ENCODE results near the gene CD38.
"Not testable (repeated sequence)": the region's sequence is repeated elsewhere in the genome, so short reads cannot be mapped to it uniquely, and the experiment has no call there.

Gene CD38

DNA sequence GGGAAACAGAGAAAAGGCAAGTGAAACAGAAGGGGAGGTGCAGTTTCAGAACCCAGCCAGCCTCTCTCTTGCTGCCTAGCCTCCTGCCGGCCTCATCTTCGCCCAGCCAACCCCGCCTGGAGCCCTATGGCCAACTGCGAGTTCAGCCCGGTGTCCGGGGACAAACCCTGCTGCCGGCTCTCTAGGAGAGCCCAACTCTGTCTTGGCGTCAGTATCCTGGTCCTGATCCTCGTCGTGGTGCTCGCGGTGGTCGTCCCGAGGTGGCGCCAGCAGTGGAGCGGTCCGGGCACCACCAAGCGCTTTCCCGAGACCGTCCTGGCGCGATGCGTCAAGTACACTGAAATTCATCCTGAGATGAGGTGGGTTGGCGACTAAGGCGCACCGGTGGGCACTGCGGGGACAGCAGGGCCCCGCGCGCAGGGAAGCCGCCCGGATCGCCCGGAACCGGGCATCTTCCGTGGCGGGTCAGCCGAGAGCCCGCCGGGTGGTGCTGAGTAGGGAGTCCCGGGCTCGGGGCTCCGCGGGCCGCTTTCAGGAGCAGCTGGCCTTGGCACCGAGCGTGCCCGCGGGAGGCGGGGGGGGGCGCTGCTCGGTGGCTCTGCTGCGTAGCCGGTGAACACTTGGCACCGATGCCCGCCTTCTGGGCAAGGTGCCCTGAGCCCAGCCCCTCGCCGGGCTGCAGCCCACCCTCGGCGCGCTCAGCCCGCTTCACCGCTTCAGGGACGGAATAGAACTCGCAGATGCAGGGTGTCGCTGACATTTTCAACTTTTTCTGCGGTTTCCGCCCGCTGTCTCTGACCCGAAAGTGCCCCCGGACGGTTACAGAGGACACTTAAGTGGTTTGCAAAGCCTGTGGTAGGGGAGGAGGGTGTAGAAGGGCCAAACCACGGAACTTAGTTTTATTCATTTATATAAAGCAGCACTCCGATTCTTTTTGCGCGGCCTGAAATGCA lies at the start of gene CD38:
Gene CD38 (plus strand): TSS at position 40 of the 953 bp plus-strand sequence. CDS start 87 bp downstream, at position 127.
- in situ Hi-C loops (cut with MboI; ENCODE audit: low pct_unique_long_range_greater_than_20kb, low sequenced_read_pairs) = no loop called here
- DNase-seq = peak; percentile 73

DNA sequence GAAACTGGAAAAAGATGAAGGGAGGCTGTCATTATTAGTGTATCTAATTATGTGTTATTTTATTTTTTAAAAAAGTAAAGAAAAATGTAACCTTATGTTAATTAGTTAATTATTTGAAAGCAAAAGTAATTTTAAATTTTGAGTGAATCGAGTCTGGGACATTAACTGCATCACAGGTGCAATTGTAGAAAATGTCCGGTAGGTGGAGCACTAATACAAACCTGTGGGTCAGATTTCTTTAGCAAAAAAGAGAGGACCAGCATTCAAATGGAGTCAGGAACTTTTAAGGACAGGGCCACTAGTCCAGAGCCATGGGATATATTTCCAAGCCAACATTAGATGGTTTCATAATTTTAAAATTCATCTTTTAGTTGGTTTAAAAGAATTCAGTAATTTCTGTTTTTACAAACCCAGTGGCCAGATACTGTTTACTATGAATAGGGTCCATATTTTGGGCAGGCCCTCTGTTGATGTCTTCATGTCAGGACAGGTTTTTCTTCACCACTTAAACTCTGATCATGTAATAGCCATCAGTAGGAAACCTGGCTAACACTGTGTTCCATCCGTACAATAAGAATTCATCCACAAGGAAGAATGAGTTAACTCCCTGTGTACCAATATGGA lies 48.1 kb upstream of the CD38 start:
- DNase-seq = peak; percentile 53
- in situ Hi-C loops (cut with MboI; ENCODE audit: low pct_unique_long_range_greater_than_20kb, low sequenced_read_pairs) = no loop called here

DNA sequence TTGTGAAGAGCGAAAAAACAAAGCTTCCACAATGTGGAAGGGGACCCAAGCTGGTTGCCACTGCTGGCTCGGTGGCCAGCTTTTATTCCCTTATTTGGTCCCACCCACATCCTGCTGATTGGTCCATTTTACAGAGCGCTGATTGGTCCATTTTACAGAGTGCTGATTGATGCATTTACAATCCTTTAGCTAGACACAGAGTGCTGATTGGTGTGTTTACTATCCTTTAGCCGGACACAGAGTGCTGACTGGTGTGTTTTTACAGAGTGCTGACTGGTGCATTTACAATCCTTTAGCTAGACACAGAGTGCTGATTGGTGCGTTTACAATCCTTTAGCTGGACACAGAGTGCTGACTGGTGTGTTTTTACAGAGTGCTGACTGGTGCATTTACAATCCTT lies 45.1 kb upstream of the CD38 start:
- in situ Hi-C loops (cut with MboI; ENCODE audit: low pct_unique_long_range_greater_than_20kb, low sequenced_read_pairs); DNase-seq: not testable (repeated sequence)

- in situ Hi-C loops (cut with MboI; ENCODE audit: low pct_unique_long_range_greater_than_20kb, low sequenced_read_pairs) = no loop called here
These were observed 42.6 kb upstream of the CD38 start for GRCh38 chr4:15735536-15735935.

DNA sequence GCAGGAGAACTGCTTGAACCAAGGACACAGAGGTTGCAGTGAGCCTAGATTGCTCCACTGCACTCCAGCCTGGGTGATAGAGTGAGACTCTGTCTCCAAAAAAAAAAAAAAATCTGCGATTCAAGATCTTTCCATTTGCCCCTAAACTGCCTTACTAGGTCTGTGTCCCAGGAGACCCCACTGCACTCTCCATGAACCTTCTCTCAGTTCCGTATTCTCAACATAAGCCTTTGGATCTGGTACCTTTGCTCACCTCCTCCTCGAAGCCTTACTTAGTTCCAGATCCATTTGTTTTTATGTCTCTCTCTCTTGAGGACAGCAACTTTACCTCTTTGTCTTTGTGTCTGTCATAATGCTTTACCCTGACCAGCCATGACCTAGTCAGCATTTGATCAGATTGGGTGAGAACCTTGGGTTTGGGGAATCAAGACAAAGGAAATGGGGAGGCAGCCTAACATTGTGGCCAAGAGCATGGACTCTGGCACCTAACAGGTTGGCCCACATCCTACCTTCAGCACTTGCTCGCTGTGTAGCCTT lies 41.5 kb upstream of the CD38 start:
- no peak for DNase-seq
- in situ Hi-C loops (cut with MboI; ENCODE audit: low pct_unique_long_range_greater_than_20kb, low sequenced_read_pairs) = no loop called here

More at GRCh38 chr4:15735536-15735935, 42.6 kb upstream of the CD38 start:
- DNase-seq = no peak

DNA sequence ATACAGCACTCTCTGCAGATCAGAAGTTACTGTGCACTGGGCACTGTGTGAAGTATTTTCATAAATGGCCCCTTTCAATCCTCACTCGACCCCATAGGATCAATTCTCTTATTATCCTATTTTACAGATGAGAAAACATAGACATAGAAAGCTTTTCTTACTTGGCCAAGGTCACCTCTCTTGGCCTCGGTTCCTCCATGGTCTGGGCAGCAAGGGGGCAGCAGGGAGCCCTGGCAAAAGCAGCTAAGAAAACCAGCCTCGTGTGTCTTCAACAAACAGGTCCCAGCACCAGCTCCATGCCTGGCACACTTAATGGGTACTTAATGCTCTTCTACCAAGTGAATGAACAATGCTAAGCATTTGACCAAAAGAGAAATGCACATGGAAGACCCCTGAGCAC lies 40.9 kb upstream of the CD38 start:
- no peak for DNase-seq
- in situ Hi-C loops (cut with MboI; ENCODE audit: low pct_unique_long_range_greater_than_20kb, low sequenced_read_pairs) = no loop called here

- no peak for DNase-seq
- in situ Hi-C loops (cut with MboI; ENCODE audit: low pct_unique_long_range_greater_than_20kb, low sequenced_read_pairs) = no loop called here
These were observed 39.3 kb upstream of the CD38 start for GRCh38 chr4:15738877-15739276.

GRCh38 chr4:15740764-15741404 lies 37.2 kb upstream of the CD38 start:
- in situ Hi-C loops (cut with MboI; ENCODE audit: low pct_unique_long_range_greater_than_20kb, low sequenced_read_pairs) = no loop called here
- DNase-seq = no peak

DNA sequence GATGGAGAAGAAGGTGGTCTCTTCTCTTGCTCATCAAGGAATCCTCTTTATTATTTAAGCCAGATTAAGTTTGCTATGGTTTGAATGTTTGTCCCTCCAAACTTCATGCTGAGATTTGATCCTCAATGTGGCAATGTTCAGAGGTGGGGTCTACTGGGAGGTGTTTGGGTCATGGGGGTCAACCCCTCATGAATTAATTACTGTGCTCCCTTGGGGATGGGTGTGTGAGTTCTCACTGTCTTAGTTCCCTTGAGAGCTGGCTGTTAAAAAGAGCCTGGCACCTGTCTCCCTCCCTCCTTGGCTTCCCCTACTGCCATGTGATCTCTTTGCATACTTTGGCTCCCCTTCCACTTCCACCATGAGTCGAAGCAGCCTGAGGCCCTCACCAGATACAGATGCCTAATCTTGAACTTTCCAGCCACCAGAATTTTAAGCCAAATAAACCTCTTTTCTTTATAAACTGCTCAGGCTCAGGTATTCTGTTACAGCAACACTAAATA lies 36.0 kb upstream of the CD38 start:
- in situ Hi-C loops (cut with MboI; ENCODE audit: low pct_unique_long_range_greater_than_20kb, low sequenced_read_pairs) = no loop called here
- DNase-seq = no peak

- no peak for DNase-seq
- in situ Hi-C loops (cut with MboI; ENCODE audit: low pct_unique_long_range_greater_than_20kb, low sequenced_read_pairs) = no loop called here
These were observed 35.5 kb upstream of the CD38 start for GRCh38 chr4:15742637-15743036.

DNA sequence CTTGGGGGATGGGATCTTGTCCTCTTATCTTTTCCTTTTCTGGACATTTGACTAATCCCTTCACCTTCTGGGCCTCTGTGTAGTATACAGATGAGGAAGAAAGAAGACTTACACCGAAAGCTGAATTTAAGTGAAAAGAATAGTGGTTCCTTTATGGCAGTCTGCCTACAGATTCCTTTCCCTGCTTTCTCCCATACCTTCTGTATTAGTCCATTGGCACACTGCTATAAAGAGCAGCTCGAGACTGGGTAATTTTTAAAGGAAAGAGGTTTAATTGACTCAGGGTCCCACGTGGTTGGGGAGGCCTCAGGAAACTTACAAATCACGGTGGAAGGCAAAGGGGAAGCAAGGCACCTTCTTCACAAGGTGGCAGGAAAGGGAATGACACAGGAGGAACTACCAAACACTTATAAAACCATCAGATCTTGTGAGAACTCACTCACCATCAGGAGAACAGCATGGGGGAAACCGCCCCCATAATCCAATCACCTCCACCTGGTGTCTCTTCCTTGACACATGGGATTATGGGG lies 34.0 kb upstream of the CD38 start:
- in situ Hi-C loops (cut with MboI; ENCODE audit: low pct_unique_long_range_greater_than_20kb, low sequenced_read_pairs) = no loop called here
- DNase-seq = no peak

GRCh38 chr4:15746110-15746509 lies 32.0 kb upstream of the CD38 start:
- no peak for DNase-seq
- in situ Hi-C loops (cut with MboI; ENCODE audit: low pct_unique_long_range_greater_than_20kb, low sequenced_read_pairs) = no loop called here

- DNase-seq = no peak
- in situ Hi-C loops (cut with MboI; ENCODE audit: low pct_unique_long_range_greater_than_20kb, low sequenced_read_pairs) = no loop called here
These were observed 29.1 kb upstream of the CD38 start for GRCh38 chr4:15749001-15749400.

GRCh38 chr4:15751153-15751552 lies 27.0 kb upstream of the CD38 start:
- in situ Hi-C loops (cut with MboI; ENCODE audit: low pct_unique_long_range_greater_than_20kb, low sequenced_read_pairs) = no loop called here

DNA sequence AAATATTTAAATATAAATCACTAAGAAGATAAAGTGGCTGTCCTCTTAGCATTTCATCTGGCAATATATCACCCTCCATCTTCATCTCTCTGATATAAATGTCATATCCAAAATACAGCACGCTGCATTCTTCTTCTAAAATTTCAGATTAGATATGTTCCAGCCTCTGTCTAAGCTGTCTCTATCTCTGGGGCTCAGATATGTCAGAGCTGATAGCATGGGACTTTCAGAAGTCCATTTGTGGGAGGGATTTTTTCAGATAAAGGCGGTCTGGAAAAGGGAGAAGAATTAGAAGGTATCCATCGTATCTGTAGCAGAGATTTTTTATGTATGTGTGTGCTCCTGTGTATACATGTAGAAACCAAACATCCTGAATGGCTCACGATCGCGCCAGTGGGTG lies 25.0 kb upstream of the CD38 start:
- in situ Hi-C loops (cut with MboI; ENCODE audit: low pct_unique_long_range_greater_than_20kb, low sequenced_read_pairs) = no loop called here
- no peak for DNase-seq

More at GRCh38 chr4:15751153-15751552, 27.0 kb upstream of the CD38 start:
- no peak for DNase-seq

- in situ Hi-C loops (cut with MboI; ENCODE audit: low pct_unique_long_range_greater_than_20kb, low sequenced_read_pairs) = no loop called here
- no peak for DNase-seq
These were observed 24.3 kb upstream of the CD38 start for GRCh38 chr4:15753786-15754185.

DNA sequence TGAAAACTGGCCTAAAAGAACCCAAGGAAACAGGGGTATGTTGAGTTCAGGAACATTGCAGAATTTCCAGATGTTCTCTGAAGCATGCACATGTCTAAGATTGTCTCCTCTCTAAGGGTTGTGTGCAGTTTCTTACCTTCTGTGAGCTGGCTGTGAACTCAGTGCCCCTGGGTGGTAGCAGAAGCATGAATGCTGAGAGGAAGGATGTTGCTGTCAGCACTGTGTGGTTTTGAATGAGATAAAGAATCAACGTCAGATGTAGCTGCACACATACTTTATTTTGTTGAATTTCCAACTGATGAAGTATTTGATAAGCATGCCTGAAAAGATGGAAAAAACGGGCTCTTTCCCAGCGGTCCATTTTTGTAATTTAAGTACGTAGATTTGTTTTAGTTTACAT lies 23.8 kb upstream of the CD38 start:
- in situ Hi-C loops (cut with MboI; ENCODE audit: low pct_unique_long_range_greater_than_20kb, low sequenced_read_pairs) = no loop called here
- peak; percentile 43 for DNase-seq

GRCh38 chr4:15755321-15756155 lies 22.6 kb upstream of the CD38 start:
- in situ Hi-C loops (cut with MboI; ENCODE audit: low pct_unique_long_range_greater_than_20kb, low sequenced_read_pairs) = no loop called here
- no peak for DNase-seq
